Neural progenitor cell (in vitro differentiated cells): Measurements from ENCODE around the gene OPCML.

ENCODE experiments used
- EZH2 ChIP-seq: fragments of 200-600 bp; sonication (generic); IDR thresholded peaks from 2 replicates; pipeline ENCODE4 v1.6.1; 2017; ENCODE audit warnings: antibody characterized with exemption, mild to moderate bottlenecking, moderate library complexity
- TF ChIP-seq, protein P1 (sequence below): fragments of 200-600 bp; sonication (generic); IDR thresholded peaks from 2 replicates; pipeline ENCODE4 v1.5.1; 2017; ENCODE audit warnings: antibody characterized with exemption, mild to moderate bottlenecking

DNA sequence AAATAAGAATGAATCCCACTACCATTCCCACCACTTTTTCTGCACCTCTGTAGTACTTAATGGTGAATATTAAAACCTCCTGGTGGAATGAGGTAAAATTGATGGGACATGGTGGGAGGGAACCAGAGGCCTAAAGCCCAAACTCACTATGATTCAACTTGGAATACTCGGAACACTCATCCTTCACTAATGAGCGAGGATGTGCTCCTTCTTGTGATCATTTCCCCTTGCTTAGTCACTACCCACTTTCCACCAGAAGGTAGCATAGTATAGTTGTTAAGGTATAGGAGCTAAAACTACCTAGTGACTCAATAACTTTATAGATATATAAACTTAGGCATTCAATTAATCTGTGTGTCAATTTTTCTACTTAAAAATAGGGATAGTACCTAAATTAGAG, 728.9 kb downstream of the OPCML start:
- TF ChIP-seq, protein P1, sequence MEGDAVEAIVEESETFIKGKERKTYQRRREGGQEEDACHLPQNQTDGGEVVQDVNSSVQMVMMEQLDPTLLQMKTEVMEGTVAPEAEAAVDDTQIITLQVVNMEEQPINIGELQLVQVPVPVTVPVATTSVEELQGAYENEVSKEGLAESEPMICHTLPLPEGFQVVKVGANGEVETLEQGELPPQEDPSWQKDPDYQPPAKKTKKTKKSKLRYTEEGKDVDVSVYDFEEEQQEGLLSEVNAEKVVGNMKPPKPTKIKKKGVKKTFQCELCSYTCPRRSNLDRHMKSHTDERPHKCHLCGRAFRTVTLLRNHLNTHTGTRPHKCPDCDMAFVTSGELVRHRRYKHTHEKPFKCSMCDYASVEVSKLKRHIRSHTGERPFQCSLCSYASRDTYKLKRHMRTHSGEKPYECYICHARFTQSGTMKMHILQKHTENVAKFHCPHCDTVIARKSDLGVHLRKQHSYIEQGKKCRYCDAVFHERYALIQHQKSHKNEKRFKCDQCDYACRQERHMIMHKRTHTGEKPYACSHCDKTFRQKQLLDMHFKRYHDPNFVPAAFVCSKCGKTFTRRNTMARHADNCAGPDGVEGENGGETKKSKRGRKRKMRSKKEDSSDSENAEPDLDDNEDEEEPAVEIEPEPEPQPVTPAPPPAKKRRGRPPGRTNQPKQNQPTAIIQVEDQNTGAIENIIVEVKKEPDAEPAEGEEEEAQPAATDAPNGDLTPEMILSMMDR, result no peak
- no peak for TF ChIP-seq EZH2
